HepG2 (cell line): ENCODE results near the gene FFAR4. TPM values are rescaled to one million over a fixed set of nuclear protein-coding genes. Genes with fewer than 3 reads are reported as not detected.
A peak's percentile ranks its signal among the peaks of the same experiment; 100 is the strongest.

ENCODE experiments used
- ATAC-seq: fragments of 200-7000 bp; cut with Tn5 transposase; 3 replicates; pipeline ENCODE4 v1.9.1; 2020; ENCODE audit warnings: mild to moderate bottlenecking, moderate library complexity
- BruUV-seq: library from RNA; stranded (reverse); fragments of 400-500 nt; replicated peaks from 2 replicates; lab custom pipeline; 2021; lab: Mats Ljungman, UMichigan
- CTCF ChIA-PET: fragments of 300-600 bp; formaldehyde crosslinking; extraction: SDS; loops from one replicate; lab custom pipeline; 2021; ENCODE audit warnings: low total read pairs, inconsistent platforms, low intra/inter-chr PET ratio; lab: Yijun Ruan, JAX
- POLR2A ChIA-PET: fragments of 350-600 bp; sonication (Branson Sonifier 250); formaldehyde crosslinking; loops from one replicate; lab custom pipeline; 2020; ENCODE audit warnings: antibody characterized with exemption, inconsistent platforms; lab: Yijun Ruan, JAX
- DNase-seq: peaks from one replicate; pipeline ENCODE4 v3.0.0-alpha.2; 2015; ENCODE audit warnings: low spot score
- FAIRE-seq: peaks from 3 replicates; lab custom pipeline; 2011; peaks lifted over from hg19 to GRCh38; lab: Jason Lieb, UNC
- H2AFZ ChIP-seq: one replicate; pipeline ENCODE4 v1.6.1; 2011; ENCODE audit warnings: low read length, inconsistent platforms
- H3K27ac ChIP-seq: fragments of 300-600 bp; 3 replicates; pipeline ENCODE4 v1.8.0; 2011; ENCODE audit warnings: mixed run types, mild to moderate bottlenecking, mixed read lengths, low read length, inconsistent platforms; ENCODE audit not compliant: insufficient read depth; ENCODE audit errors: extremely low read length
- H3K27me3 ChIP-seq, 2 experiments: fragments of 200-600 bp in 1 of 2; 2 replicates in 1 of 2; 3 replicates in 1 of 2; pipeline versions ENCODE4 v1.6.0 to v1.8.0; 2011; ENCODE audit warnings: low read length in 2 of 2, mild to moderate bottlenecking in 2 of 2, moderate library complexity in 2 of 2, inconsistent platforms in 1 of 2; ENCODE audit not compliant: insufficient read depth in 2 of 2, control insufficient read depth in 1 of 2
- H3K36me3 ChIP-seq, 2 experiments: fragments of 200-600 bp in 1 of 2; replicated peaks in 1 of 2; 2 replicates in 1 of 2; 3 replicates in 1 of 2; pipeline versions ENCODE4 v1.5.1 to v1.8.0; 2011; ENCODE audit warnings: low read length in 2 of 2, inconsistent platforms in 1 of 2; ENCODE audit not compliant: insufficient read depth in 2 of 2, control insufficient read depth in 1 of 2
- H3K4me1 ChIP-seq: 2 replicates; pipeline ENCODE4 v1.5.1; 2012; ENCODE audit warnings: low read length, inconsistent platforms; ENCODE audit not compliant: insufficient read depth
- H3K4me2 ChIP-seq: 2 replicates; pipeline ENCODE4 v1.6.0; 2011; ENCODE audit warnings: low read depth, low read length, inconsistent platforms
- H3K4me3 ChIP-seq, 3 experiments: fragments of 200-600 bp in 1 of 3; sonication (generic), shearing (Covaris generic) in 1 of 3; replicated peaks in 1 of 3; 2 replicates each; pipeline ENCODE4 v1.5.1; 2011 to 2016; ENCODE audit warnings: low read length in 3 of 3, inconsistent platforms in 2 of 3, low read depth in 2 of 3, mild to moderate bottlenecking in 2 of 3, control low read depth in 1 of 3, mixed read lengths in 1 of 3; ENCODE audit not compliant: insufficient read depth in 1 of 3
- H3K79me2 ChIP-seq: one replicate; pipeline ENCODE4 v1.6.1; 2011; ENCODE audit warnings: low read length, inconsistent platforms; ENCODE audit not compliant: insufficient read depth
- H3K9ac ChIP-seq: 2 replicates; pipeline ENCODE4 v1.6.0; 2011; ENCODE audit warnings: mild to moderate bottlenecking, low read depth, low read length, inconsistent platforms; ENCODE audit not compliant: insufficient read depth
- H3K9me3 ChIP-seq: 2 replicates; pipeline ENCODE4 v1.5.1; 2012; ENCODE audit warnings: mild to moderate bottlenecking, low read length
- H4K20me1 ChIP-seq: 2 replicates; pipeline ENCODE4 v1.6.0; 2011; ENCODE audit warnings: inconsistent platforms, mild to moderate bottlenecking, low read length, moderate library complexity; ENCODE audit not compliant: insufficient read depth
- MAFF ChIP-seq: IDR thresholded peaks from 2 replicates; pipeline ENCODE4 v1.6.1; 2011; ENCODE audit warnings: low read depth, low read length, improper control_type of control experiment
- MAFK ChIP-seq, 2 experiments: IDR thresholded peaks in 1 of 2; conservative IDR thresholded peaks in 1 of 2; 2 replicates each; pipeline ENCODE4 v1.6.1; 2011; ENCODE audit warnings: improper control_type of control experiment in 2 of 2, low read length in 2 of 2
- NFATC3 ChIP-seq: sonication (generic); formaldehyde crosslinking; IDR thresholded peaks from 2 replicates; pipeline ENCODE4 v1.5.1; 2020; ENCODE audit warnings: mild to moderate bottlenecking, missing genetic modification reagents
- RFX3 ChIP-seq: IDR thresholded peaks from 2 replicates; pipeline ENCODE4 v1.6.1; 2016; ENCODE audit warnings: missing biosample characterization, missing genetic modification reagents
- RXRB ChIP-seq: IDR thresholded peaks from 2 replicates; pipeline ENCODE4 v1.6.1; 2016; ENCODE audit warnings: borderline replicate concordance, missing genetic modification reagents, missing compliant biosample characterization
- ZMYM2 ChIP-seq: sonication (generic); formaldehyde crosslinking; IDR thresholded peaks from 2 replicates; pipeline ENCODE4 v1.8.0; 2022; ENCODE audit warnings: mild to moderate bottlenecking, missing genetic modification reagents
- ZNF484 ChIP-seq: sonication (generic); formaldehyde crosslinking; IDR thresholded peaks from 2 replicates; pipeline ENCODE4 v1.5.1; 2020; ENCODE audit warnings: mild to moderate bottlenecking, low read depth, missing genetic modification reagents, borderline replicate concordance
- WGBS: methylation state at CpG from one replicate; pipeline ENCODE4 v1.1.6; 2017; ENCODE audit warnings: low lambda C conversion rate; 5-methylcytosine and 5-hydroxymethylcytosine counted together
- in situ Hi-C: cut with HindIII; loops from 2 replicates; pipeline ENCODE4 v1.10.0; 2017; ENCODE audit warnings: low pct_unique_long_range_greater_than_20kb; ENCODE audit not compliant: extremely low pct_ligation_motif_present
- intact Hi-C: fragments of 100-400 bp; cut with micrococcal nuclease; formaldehyde crosslinking; loops from one replicate; pipeline ENCODE4 v1.10.0; 2022; ENCODE audit not compliant: unreplicated experiment
- polyA plus RNA-seq, 8 experiments: library from polyadenylated mRNA; depleted of rRNA in 3 of 8; stranded (reverse) in 7 of 8; unstranded in 1 of 8; fragments of >200 nt; fragmentation: Illumina TruSeq in 4 of 8; extraction: Trizol in 4 of 8; gene quantifications; 2 replicates each; pipeline versions ENCODE4 v1.2.1 to v1.2.3, GENCODE V29; 2011 to 2016; ENCODE audit warnings: low read depth in 4 of 8, missing spikeins in 1 of 8, mixed read lengths in 1 of 8; ENCODE audit not compliant: insufficient read depth in 1 of 8
- total RNA-seq, 5 experiments: library from RNA; depleted of rRNA; stranded (reverse); fragments of >200 nt; fragmentation: Illumina TruSeq; extraction: Trizol; gene quantifications; 2 replicates each; pipeline ENCODE4 v1.2.3, GENCODE V29; 2016; ENCODE audit warnings: low read depth in 1 of 5

The FFAR4 gene
- total and polyA plus RNA-seq, 2 of the 13 experiments (the other 11 are each of a cell fraction or from before 2014, with no cell fraction given): 0.09 TPM; not detected in 1

DNA sequence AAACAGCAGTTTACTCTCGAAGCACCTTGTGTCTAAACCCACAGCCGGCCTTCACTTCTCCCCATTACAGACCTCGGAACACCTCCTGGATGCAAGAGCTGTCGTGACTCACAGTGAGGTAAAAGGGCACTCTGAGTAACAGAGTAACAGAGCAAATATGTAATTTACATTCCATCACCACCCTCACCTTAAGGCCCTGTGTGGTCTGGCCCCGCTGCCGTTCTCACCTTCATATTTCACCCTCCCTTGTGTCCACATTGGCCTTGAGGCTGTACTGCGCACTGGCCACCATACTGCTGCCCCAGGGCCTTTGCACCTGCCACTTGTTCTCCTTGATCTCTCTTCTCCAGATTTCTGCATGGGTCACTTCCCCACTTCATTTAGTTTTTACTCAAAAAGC, 12.6 kb downstream of the FFAR4 start (continued):
- peak; percentile 77 for TF ChIP-seq ZMYM2
- TF ChIP-seq ZNF484 (CRISPR knock-in tag): no peak
- peak; percentile 55; the same call in 1 of the 2 replicates for TF ChIP-seq RXRB
- TF ChIP-seq NFATC3 (CRISPR knock-in tag): no peak
- TF ChIP-seq, all 625 proteins: peak for 31

DNA sequence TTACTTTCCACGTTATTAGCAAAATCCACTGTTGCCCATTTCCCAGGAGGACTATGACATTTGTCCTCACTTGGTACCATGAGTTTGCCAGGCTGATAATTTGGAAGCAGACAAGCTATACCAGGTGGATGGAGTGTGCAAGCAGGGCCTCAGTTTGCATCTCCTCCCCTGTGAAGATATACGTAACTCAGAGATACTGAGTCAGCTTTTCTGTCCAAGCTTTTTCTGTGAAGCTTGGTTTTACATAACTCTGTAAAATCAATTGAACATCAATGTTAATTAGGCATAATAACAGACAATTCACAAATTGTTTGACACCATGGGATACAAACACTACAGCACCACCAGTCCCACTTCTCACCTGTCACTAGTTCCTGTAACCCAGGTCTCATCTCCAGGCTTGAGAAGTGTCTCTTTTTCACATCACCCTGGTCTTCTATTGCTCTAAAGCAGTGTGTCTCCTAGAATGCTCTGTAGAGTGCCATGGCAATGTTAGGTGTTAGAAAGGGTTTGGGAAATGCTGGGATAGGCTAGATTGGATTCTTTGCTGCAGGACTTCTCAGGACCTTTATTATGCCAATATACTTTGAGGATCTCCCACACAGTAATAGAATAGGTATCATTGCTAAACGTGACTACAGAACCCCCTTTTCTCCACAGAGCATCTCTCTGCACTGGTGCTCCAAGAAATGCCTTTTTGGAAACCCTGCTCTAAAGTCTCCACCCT, 13.7 kb downstream of the FFAR4 start:
- no peaks in the 10 kb centered on the region for H3K9me3 ChIP-seq
- H4K20me1 ChIP-seq: no peaks in the 10 kb centered on the region
- TF ChIP-seq MAFK (conservative IDR thresholded peaks at IDR 0.05 in 1 of 2, IDR thresholded peaks at IDR 0.05 in 1 of 2; ENCODE audit: low read length in 2 of 2) (peak; percentile 59 to 76), MAFF (peak; percentile 39; the same call in 1 of the 2 replicates), RFX3 (CRISPR knock-in tag) (no peak)
- no peak overlapping the region for H3K4me2 ChIP-seq
- ChIA-PET CTCF (no interaction called here), POLR2A (no interaction called here)
- DNase-seq (no peak), ATAC-seq (no peak), FAIRE-seq (no peak)
- H3K27me3 ChIP-seq: no peaks in the 10 kb centered on the region; a peak in 2 of 5 replicates
- peaks cover 21% of the 10 kb centered on the region for H3K4me1 ChIP-seq
- intact Hi-C loops: no loop called here
- H3K27ac ChIP-seq: no peak overlapping the region
- 35% methylated on average over 3 of the region's 3 CpGs for WGBS
- H2AFZ ChIP-seq: no peak overlapping the region
- in situ Hi-C loops: no loop called here
- no TSS peak for BruUV-seq
- no peak overlapping the region for H3K4me3 ChIP-seq
- H3K79me2 ChIP-seq: no peaks in the 10 kb centered on the region
- no peak overlapping the region for H3K9ac ChIP-seq
- H3K36me3 ChIP-seq: no peaks in the 10 kb centered on the region
